CD4-positive, alpha-beta T cell treated with Interleukin-12 subunit alpha and Interleukin-12 subunit beta, for 1 hour (primary cell): ENCODE data around the gene DLGAP1.

Experiments used
- DNase-seq: peaks from one replicate; pipeline ENCODE4 v3.0.0-alpha.2; 2020

The DLGAP1 gene

DNA sequence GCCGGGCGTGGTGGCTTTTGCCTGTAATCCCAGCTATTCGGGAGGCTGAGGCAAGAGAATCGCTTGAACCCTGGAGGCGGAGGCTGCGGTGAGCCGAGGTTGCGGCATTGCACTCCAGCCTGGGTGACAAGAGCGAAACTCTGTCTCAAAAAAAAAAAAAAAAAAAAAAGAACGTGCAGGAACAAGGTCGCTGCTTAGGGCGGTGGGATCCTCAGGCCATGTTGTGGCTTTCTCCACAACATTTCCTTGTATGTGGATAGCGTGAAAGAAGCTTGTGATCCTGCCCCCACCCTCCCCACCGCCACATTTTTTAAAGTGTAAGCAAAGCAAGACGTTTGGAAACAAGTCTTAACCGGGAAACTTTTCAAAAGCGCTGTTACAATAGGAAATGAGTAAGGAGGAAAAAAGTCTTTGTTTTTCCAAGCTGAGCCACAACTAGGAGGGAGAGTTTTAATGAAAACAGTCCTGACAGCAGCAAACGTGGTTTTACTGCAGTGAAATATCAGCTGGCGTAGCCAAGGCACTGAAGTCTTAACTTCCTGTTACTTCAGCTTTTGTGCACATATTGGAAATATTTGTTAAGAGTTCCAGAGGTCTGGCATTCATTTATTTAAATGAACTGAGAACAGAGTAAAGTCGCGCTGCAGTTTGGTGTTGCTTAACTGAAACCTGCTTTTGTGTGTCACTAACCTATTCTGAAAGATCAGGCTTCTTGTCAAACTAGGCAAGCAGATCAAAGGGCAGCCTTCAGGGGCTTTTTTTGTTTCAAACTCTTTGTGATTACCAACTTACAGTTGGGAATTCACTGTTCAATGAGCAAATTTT lies 1001.4 kb downstream of the DLGAP1 start:
- DNase-seq, result peak; percentile 61

- no peak for DNase-seq
Measured at GRCh38 chr18:3452750-3453539, 1002.2 kb downstream of the DLGAP1 start.

DNA sequence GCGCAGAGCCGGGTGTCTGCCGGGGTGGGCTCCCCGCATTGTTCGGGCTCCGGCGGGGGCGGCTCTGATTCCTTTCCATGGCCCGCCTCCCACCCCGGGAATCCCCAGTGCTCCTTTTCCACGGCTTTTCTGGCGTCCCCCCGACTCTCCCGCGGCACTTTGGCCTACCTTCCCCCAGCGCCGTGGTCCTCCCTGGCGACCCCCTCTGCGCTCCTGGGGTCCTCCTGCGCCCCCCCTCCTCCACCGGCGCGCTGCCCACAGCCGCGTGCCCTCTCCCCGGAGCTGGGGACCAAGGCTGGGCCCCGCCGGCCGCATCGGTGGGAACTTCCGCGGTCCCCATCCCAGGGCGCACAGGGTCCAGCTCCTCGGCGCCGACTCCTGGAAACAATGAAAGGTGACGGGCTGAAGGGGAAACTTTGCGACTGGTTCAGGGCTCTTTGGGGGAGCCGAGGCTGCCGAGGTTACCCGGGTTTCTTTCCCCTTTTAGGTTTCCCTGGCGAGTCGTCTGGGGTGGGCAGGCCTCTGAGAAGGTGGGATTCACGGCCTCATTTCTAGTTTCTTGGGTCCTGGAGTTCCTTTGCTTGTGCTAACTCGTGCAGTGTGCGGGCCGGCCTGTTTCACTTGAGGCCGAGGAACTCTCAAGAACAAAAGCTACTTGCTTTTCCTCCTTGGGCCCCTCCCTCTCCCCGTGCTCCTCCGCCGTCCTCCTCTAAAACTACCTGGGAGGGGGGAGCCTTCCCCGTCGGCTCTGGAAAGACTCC lies 1002.9 kb downstream of the DLGAP1 start:
- peak; percentile 42 for DNase-seq

DNA sequence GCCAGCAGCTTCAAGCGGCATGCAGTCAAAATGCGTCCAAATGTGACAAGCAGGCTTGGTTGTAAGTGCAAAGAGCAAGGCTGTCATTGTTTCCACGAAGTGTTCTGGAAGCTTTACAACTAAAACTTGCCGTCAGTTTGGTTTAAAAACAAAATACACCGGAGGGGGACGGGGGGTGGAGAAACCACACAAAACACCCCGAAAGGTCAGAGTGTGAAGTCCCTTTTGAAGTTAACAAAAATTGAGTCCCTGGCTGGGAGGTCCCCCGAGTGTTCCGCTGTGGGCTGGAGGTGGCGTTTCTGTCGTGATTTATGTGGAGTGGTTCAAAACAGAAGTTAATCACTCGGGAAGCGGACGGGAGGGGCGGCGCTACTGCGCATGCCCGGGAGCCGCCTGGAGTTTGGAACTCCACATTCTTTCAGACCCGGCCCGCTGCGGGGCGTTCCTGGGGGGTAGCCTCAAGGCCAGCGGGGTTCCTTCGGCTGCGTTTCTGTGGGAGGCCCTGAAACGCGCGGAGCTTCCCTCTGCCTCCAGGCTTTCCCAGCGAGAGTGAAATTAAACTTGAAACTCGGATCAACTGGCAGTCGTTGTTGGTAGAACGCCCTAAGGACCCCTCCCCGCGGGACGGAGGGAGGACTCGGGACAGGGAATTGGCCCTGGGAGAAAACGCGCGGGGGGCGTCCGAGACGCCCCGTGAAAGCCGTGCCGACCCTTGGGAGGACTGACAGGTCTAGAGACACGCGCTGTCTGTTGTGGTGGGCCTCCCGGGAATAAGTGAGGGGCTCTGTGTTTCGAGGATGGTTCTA lies 1003.7 kb downstream of the DLGAP1 start:
- DNase-seq, result peak; percentile 87

- DNase-seq, result no peak
Measured at GRCh38 chr18:3450799-3451182, 1004.3 kb downstream of the DLGAP1 start.

GRCh38 chr18:3450012-3450798 lies 1004.9 kb downstream of the DLGAP1 start, which contains the start of gene TGIF1:
Gene TGIF1 (plus strand): TSS chr18:3450172. CDS start chr18:3450490, 318 bp downstream.
- peak; percentile 83 for DNase-seq

GRCh38 chr18:3449512-3450011 lies 1005.5 kb downstream of the DLGAP1 start:
- DNase-seq, result no peak

DNA sequence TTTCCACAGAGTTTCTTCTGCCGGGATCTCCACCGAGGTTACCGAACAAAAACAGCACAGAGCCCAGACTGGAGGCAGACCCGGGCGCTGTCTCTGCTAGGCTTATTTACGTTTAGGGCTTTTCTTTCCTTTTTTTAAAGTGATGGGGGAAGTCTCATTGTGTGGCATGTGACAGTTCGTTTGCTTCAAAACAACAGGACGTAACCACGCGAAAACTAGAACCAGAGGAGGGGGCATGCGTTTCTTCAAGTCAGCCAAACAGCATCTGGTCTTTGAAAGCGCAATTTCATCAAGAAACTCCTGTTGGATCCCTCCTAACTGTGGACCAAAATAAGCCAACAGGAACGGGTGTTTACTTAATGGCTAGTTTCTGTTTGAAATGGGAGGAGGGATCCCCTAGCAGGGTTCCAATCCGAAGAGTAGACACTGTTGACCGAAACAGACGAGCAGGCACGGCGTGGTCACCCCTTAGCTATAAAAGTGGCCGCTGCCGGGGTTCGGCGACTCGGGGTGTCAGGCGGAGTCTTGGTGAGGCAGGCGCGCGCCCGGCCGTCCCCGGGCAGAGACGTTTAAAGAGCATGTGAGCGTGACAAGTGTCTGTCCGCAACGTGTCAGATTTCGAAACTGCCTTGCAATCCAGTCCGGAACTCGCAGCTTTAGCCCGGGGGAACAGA lies 1006.1 kb downstream of the DLGAP1 start:
- DNase-seq, result peak; percentile 86

DNA sequence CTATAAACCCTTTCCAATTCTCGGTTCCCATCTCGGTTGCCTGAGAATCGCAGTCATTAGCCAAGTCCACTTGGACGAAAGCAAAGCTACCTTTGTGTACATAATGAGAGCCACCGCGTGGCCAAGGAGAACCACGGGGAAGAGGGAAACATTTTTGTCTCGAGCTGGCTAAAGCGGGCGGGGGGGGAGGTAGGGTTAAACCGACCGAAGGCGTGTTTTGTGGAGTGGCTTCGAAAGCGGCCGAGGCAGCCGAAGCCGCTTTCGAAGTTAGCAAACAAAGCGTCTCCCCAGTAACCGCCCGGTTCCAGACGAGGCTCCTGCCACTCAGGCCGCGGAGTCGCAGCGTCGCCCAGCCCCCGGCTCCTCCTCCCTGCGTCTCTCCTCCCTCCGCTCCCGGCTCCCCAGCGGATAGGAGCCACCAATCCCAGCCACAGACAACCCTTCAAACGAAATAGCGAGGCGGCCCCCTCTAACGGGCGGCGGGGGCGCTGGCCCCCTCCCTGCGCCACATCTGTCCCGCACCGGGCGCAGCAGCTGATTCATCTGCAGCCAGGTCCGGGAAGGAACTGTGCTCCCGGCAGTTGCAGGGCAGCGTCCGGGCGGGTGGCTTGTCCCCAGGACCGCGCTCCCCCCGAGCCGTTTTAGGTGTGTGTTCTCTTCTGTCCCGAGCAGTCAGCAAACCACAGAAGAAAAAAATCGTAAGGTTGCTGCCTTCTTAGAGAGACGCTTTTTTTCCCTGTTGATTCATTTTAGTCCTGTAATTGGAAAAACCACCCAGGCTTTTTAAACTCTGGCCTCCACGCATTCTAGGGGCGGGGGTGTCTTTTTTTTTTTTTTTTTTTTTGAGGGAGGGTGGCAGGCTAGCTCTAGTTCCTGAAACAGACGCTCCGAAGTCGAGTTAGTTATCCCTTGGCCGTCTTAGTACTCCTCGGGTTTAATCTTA lies 1006.9 kb downstream of the DLGAP1 start:
- peak; percentile 92 for DNase-seq

DNA sequence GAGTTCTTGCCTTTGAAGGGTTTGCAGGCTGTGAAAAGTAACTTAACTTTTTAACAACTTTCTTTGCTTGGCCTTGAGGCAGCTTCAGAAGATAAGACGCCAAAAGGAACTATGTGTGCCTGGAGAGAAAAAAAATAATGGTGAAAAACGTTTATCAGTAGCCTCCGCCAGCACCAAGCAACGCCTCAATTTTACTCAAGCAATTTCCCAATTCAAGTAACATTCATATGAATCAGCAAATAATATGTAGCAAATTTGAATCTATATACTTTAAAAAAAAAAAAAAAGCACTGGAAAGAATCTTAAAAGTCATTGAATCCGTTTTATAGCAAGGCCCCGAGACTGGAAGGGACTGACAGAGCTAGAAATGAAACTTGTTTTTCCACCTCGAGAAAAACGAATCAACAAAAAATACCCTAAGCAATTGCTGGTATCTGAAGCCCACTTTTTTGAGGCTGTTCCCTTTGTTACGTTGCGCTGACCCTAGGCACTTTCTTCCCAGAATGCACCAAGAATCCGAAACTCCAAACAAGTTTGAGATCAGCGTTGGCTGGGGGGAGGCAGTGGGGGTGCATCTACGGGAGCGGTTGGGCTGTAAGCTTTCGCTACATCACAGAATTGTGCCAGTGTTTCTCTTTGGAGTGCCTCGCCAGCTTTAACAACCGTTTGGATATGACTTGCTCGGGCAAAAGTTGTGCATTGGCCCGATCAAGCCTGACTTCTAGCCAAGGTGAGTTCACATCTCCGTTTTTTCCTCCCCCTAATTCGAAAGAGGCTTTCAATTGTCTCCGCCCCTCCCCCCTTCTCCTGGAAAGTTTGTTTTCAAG lies 1007.8 kb downstream of the DLGAP1 start:
- no peak for DNase-seq
